GM18909 (cell line): Measurements from ENCODE around the gene ACAD11.
"Not testable (repeated sequence)": the region's sequence is repeated elsewhere in the genome, so short reads cannot be mapped to it uniquely, and the experiment has no call there.

Experiments
- ATAC-seq: cut with Tn5 transposase; IDR thresholded peaks from one replicate; pipeline ENCODE4 v1.9.1; 2021; ENCODE audit warnings: mild to moderate bottlenecking; ENCODE audit not compliant: unreplicated experiment, poor library complexity

ACAD11 gene

GRCh38 chr3:132563420-132564069 is 96.1 kb downstream of the ACAD11 start:
- ATAC-seq = no peak

GRCh38 chr3:132561003-132561402 is 98.6 kb downstream of the ACAD11 start:
- ATAC-seq = no peak

GRCh38 chr3:132556508-132557159 is 103.0 kb downstream of the ACAD11 start:
- ATAC-seq = no peak

- ATAC-seq = not testable (repeated sequence)
These were observed 103.6 kb downstream of the ACAD11 start for GRCh38 chr3:132556036-132556386.

GRCh38 chr3:132555306-132556035 is 104.1 kb downstream of the ACAD11 start:
- no peak for ATAC-seq

DNA sequence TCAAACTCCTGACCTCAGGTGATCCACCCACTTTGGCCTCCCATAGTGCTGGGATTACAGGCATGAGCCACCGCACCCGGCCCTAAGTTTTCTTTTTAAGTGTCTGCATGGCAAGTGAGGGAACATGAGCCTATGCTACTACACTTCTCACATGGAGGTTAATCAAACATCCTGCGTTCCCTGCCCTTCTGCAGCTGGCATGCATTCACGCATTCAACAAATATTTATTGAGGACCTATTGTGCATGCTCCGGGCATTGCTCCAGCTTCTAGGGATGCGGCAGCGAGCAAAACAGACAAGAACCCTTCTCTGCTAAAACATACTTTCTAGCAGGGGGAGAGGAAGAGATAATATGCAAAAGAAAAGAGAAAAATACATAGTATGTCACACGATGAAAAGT is 105.2 kb downstream of the ACAD11 start:
- no peak for ATAC-seq

- ATAC-seq = no peak
These were observed 105.8 kb downstream of the ACAD11 start for GRCh38 chr3:132553826-132554225.

DNA sequence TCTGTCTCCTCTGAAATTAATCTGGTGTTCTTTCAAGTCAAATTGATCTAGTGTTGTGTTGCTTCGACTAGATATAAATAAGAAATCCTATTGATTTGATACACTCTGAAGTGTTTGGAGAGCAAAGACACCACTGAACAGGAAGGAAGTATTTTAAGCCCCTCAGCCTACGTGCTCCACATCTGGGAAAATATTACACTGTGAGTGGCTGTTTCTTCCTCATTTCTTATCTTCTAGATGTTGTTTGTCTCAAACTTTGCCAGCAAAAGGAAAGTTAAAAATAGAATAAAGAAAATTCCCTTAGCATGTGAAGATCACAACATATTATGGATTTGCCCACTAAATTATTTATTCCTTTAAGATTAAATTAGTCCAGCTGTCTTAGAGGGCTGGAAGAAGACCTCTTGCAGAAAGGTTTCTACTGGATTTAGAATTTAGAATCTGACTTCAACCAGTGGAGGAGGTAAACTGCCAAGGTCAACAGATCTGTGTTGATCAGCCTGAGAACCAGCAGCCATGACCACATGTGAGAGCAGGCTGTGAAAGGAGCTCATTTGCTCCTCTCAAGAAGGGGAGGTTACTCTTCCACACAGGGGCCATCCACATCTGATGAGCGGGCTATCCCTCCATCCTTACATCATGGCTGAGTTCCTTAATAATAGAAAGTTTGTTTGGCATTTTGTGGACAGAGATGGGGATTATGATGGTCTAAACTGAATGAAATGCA is 108.9 kb downstream of the ACAD11 start:
- no peak for ATAC-seq

GRCh38 chr3:132549890-132550578 is 109.6 kb downstream of the ACAD11 start:
- peak; percentile 87 for ATAC-seq

- no peak for ATAC-seq
These were observed 110.4 kb downstream of the ACAD11 start for GRCh38 chr3:132549169-132549568.

GRCh38 chr3:132545471-132545870 is 114.1 kb downstream of the ACAD11 start:
- no peak for ATAC-seq

- no peak for ATAC-seq
These were observed 115.5 kb downstream of the ACAD11 start for GRCh38 chr3:132544130-132544529.

- peak; percentile 46 for ATAC-seq
These were observed 116.4 kb downstream of the ACAD11 start for GRCh38 chr3:132543011-132543739.

DNA sequence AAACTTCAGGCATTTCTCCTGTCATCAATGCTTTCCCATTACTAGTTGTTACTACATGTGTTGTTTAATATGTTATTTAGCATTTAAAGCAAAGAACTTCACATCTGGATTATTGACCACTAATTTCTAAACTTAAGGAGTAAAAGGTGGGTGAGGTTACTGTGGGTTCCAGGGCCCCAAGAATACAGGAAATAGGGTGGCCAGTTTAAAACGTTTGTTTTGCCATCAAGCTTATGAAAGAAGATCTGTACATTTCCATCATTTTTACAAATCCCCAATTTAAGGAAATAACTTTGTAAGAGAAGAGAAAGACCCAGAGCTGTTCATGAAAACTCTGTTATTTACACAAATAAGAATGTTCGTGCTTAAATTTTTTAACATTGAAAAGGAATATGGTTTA is 117.0 kb downstream of the ACAD11 start:
- no peak for ATAC-seq

- no peak for ATAC-seq
These were observed 119.9 kb downstream of the ACAD11 start for GRCh38 chr3:132539681-132540080.

DNA sequence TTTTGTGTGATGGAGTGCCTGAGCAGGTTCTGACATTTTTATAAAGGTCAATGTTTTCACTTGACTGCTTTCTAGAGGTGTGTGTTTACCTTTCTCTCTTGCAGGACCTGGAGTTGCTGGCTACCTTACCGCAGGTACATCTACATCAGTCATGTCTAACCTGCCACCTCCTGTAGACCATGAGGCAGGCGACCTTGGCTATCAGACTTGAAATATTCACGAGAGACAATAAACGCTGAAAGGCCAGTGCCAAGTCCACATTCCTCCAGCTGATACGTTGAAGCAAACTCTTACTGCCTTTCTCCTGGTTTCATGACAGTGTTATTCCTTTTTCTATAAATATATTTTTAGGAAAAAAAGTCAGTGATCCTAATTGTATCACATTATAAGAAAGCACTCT is 121.5 kb downstream of the ACAD11 start:
- ATAC-seq = no peak

GRCh38 chr3:132537297-132537696 is 122.3 kb downstream of the ACAD11 start:
- ATAC-seq = no peak

GRCh38 chr3:132536442-132537153 is 123.0 kb downstream of the ACAD11 start:
- ATAC-seq = no peak
